ENCODE measurements around the gene MAG.

Gene MAG

DNA sequence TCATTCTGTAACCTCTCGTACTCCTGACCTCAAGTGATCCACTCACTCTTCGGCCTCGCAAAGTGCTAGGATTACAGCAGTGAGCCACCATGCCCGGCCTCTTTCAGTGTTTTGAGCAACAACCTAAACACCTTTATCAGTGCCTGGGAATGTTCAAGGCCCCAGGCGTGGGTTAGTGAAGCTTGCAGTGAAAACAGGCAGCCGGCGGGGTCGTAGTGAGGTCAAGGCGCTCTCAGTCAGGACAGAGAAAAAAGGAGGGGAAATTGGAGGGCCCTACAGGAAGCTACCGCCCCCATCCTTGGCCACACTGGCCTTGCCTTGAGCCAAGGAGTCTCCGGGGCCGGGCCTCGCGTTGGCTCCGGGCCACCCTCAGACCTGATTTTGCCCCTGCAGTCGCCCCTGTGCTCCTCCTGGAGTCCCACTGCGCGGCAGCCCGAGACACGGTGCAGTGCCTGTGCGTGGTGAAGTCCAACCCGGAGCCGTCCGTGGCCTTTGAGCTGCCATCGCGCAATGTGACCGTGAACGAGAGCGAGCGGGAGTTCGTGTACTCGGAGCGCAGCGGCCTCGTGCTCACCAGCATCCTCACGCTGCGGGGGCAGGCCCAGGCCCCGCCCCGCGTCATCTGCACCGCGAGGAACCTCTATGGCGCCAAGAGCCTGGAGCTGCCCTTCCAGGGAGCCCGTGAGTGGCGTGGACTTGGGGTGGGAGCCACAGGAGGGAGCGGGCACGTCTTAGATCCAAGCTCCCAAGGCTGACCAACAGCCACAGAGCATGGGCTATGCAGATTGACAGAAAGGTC lies 17.7 kb downstream of the MAG start:
- POLR2A ChIA-PET = no interaction called here
- CTCF ChIA-PET = no interaction called here

GRCh38 chr19:35310331-35310730 lies 18.4 kb downstream of the MAG start:
- POLR2A ChIA-PET = no interaction called here
- DNase-seq (ENCODE audit: extremely low spot score) = no peak

More for the DNA sequence above, 17.7 kb downstream of the MAG start:
- no peak for TF ChIP-seq CTCF (IDR thresholded peaks at IDR 0.05; ENCODE audit: control extremely low read depth, extremely low read depth, low read depth, missing control alignments)
- no peak for DNase-seq (ENCODE audit: extremely low spot score)

DNA sequence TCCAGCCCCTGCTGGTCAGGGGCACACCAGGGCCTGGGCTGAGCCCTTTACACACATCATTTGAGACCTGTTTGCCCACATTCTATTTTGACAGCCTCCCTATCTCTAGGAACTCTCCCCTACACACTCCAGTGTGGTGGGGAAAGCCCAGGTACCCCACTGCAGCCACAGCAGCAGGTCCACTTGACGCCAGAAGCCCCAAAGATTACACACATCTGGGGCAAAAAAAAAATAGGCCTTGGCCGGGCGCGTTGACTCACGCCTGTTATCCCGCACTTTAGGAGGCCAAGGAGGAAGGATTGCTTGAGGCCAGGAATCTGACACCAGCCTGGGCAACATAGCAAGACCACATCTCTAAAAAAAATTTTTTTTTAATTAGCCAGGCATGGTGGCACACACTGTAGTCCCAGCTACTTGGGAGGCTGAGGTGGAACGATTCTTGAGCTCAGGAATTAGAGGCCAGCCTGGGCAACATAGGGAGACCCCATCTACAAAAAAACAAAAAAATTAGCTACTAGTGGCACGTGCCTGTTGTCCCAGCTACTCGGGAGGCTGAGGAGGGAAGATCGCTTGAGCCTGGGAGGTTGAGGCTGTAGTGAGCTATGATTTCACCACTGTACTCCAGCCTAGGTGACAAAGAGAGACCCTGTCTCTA lies 19.0 kb downstream of the MAG start:
- no peak for TF ChIP-seq CTCF (IDR thresholded peaks at IDR 0.05; ENCODE audit: control extremely low read depth, extremely low read depth, low read depth, missing control alignments)
- ChIA-PET POLR2A (no interaction called here), CTCF (interaction anchor here (0.9 to 1.2 kb wide), 3 partner anchors 18 to 41 kb away, joined by 3 read pairs; partner anchors contain the start of gene CD22)
- DNase-seq (ENCODE audit: extremely low spot score) = no peak

More at GRCh38 chr19:35310331-35310730, 18.4 kb downstream of the MAG start:
- CTCF ChIA-PET = interaction anchor here (1.2 kb wide), 1 partner anchor 32 kb away, joined by 3 read pairs; no protein-coding TSS in a partner anchor
- no peak for TF ChIP-seq CTCF (IDR thresholded peaks at IDR 0.05; ENCODE audit: control extremely low read depth, extremely low read depth, low read depth, missing control alignments)

- no peak for DNase-seq (ENCODE audit: extremely low spot score)
- no peak for TF ChIP-seq CTCF (IDR thresholded peaks at IDR 0.05; ENCODE audit: control extremely low read depth, extremely low read depth, low read depth, missing control alignments)
- ChIA-PET CTCF (interaction anchor here (1.1 to 2.5 kb wide), 2 partner anchors 42 to 198 kb away, joined by 3 to 8 read pairs; no protein-coding TSS in a partner anchor), POLR2A (no interaction called here)
Observed at GRCh38 chr19:35311901-35312665, 20.1 kb downstream of the MAG start.

DNA sequence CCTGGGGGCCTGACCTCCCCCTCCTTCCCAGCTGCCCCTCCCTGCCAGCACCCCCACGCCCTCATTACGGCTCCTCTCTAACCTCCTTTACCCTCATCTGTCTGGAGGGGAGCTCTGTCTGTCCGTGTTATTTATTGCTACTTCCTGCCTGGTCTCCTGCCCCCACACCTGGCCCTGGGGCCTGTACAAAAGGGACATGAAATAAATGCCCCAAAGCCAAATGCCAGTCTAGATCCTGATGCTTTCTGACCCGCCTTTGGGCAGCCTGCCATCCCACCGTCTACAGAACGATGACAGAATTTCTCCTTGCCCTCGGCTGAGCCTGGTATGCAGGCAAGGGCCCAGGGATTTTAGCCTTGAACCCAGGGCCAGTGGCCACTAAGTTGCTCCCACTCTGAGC lies 21.6 kb downstream of the MAG start:
- CTCF ChIA-PET = interaction anchor here (0.7 to 2.5 kb wide), 10 partner anchors 11 to 196 kb away, joined by 3 to 10 read pairs (median 3); no protein-coding TSS in a partner anchor
- DNase-seq (ENCODE audit: extremely low spot score) = no peak
- TF ChIP-seq CTCF (IDR thresholded peaks at IDR 0.05; ENCODE audit: control extremely low read depth, extremely low read depth, low read depth, missing control alignments) = no peak
- POLR2A ChIA-PET = no interaction called here

DNA sequence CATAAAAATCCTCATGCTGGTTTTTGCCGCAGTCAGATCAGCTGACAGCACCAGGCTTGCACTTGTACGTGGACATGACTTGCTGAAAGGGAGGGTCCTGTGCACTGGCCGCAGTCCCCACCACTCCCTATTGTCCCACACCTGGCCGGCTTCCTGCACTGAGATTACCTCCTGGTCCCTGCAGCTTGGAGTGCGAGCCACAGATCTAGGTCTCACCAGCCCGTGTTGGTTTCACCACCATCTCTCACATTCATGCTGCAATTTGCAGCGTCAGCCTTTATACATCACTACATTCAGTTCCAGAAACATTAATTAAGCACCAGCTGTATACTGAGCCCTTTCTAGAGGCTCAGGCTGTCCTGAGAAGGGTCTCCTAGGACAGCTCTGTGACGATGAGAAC lies 22.1 kb downstream of the MAG start:
- ChIA-PET POLR2A (no interaction called here), CTCF (interaction anchor here (0.8 to 2.5 kb wide), 8 partner anchors 11 to 196 kb away, joined by 3 to 10 read pairs (median 4); no protein-coding TSS in a partner anchor)
- DNase-seq (ENCODE audit: extremely low spot score) = no peak
- no peak for TF ChIP-seq CTCF (IDR thresholded peaks at IDR 0.05; ENCODE audit: control extremely low read depth, extremely low read depth, low read depth, missing control alignments)
